ENCODE measurements around the gene SHOC2.

DNA sequence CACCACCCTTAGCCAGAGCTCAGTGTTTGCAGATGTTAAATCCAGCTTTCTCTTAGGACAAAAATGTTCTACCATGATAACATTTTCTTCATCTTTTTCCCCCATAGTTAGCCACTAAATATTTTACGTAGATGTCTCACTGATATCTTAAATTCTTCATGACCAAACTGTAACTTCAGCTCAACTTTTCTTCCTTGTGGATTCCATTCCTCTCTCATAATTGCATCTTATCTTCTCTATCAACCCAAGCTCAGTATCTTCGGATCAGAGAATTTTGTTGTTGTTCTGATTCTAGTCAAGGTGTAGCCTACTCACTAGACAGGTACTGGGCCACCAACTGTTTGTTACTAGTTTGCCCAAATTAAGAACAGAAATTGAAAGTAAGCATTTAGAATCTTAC lies 60.2 kb downstream of the SHOC2 start:
- TF ChIP-seq POLR2AphosphoS5 (IDR thresholded peaks at IDR 0.05; ENCODE audit: low read depth, low read length): no peak
- no peak for TF ChIP-seq POLR2A (IDR thresholded peaks at IDR 0.05; ENCODE audit: low read depth, low read length)
- TF ChIP-seq TAF1 (IDR thresholded peaks at IDR 0.05; ENCODE audit: low read depth, low read length): no peak
